ENCODE data around the gene GALNT1.
A peak's percentile ranks its signal among the peaks of the same experiment; 100 is the strongest.
"Not testable (repeated sequence)": the region's sequence is repeated elsewhere in the genome, so short reads cannot be mapped to it uniquely, and the experiment has no call there.

The GALNT1 gene

DNA sequence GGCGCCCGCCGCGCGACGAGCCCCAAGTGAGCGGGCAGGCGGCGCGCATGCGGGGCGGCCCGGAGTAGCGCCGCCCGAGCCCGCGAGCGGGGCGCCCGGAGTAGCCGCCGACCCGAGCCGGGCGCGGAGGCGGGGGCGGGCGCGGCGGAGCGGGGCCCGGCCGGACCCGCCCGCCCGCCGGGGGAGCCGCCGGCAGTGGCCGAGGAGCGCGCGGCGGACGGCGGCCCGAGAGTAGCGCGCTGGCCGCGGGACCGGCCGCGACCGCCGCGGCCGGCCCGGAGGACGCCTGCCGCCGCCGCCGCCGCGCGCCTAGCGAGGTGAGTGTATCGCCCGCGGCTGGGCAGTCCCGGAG, at the start of gene GALNT1:
GALNT1 (plus strand) TSS at position 195 of the 352 bp plus-strand sequence. CDS start 72,923 bp downstream, outside the sequence.
- no peak for DNase-seq

DNA sequence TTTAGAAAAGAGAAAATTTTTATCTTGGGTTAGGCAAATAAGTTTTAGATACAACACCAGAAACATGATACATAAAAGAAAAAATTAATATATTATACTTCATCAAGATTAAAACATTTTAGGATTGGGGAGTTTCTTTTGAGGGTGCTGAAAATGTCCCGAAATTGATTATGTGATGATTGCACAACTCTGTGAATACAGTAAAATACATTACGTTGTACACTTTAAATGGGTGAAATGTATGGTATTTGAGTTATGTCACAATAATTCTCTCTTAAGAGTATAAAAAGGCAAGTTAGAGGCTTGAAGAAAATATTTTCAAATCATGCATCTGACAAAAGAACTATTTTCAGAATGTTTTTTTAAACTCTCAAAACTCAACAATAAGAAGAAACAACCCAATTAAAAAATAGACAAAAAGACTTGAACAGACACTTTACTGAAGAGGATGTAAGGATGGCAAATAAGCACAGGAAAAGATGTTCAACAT, 47.6 kb upstream of the GALNT1 start:
- no peak for DNase-seq

DNA sequence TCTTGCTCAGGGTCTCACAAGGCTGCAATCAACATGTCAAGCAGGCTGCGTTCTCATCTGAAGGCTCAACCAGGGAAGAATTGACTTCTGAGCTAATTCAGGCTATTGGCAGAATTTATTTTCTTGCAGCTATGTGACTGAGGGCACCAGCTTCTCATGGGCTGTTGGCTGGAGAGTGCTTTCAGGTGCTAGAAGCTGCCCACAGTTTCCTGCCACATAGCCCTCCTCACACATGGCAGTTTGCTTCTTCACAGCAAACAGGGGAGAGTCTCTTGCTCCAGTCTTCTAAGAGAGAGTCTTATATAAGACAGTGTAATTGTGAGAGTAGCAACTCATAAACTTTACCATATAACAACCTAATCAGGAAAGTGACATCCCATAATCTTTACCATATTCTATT, 46.2 kb upstream of the GALNT1 start:
- DNase-seq = no peak

DNA sequence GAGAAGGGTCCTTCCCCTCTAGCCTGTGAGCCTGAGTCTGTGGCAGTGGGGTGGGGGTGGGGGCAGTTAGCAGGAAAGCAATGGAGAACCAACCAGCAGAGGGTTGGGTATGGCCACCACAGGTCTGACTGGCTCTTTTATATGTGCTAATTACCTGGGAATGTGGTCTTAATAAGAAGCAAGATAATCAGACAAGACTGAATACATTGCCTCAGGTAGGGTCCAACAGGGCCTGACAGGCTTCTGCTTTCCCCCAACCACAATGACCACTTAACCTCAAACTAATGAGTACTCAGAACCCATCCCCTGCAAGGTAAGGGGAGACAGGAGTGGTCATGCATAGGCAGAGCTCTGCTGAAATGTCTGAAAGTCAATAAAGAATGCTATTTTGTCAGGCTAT, 39.2 kb upstream of the GALNT1 start:
- no peak for DNase-seq

DNA sequence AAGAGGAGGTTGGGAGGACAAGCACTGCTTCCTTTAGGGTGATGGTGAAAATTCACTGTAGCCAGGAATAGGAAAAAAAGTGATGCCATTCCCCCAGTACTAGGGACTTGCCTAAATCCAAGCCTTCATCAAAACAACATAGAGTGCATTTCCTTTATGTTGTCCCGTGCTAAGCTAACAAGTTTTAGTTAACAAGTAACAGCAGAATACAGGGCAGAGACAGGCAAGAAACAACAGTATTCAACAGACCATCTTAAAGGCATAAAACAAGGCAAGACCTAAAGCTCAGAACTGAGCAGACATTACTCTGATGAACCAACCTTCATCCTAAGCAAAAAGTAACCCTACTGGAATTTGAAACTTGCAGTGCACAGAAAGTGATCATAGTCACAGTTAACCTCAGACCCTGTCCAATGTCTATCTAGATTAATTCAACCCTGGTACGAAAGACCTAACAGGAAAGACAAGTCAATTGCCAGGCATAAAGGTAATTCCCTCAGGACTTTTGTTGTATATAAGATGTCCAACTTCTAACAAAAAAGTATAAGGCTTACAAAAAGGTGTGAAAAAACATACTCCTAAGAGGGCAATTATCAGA, 34.4 kb upstream of the GALNT1 start:
- no peak for DNase-seq

DNA sequence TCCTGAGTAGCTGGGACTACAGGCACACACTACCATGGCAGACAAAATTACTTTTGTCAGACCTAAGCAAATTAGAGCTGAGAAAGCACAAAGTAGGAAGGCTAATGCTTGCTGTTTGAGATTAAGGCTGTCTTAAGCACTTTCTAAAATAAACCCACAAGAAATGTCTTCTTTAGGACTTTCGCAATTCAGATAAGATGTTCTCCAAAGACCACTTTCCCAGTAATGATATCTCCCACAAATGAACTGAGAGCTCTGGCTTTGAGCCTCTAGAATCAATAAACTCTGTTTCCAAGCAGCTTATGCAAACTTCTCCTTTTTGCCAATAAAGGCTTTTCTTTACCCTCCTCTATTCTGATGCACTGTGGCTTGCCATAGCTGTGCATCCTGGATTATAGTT, 32.0 kb upstream of the GALNT1 start:
- no peak for DNase-seq

DNA sequence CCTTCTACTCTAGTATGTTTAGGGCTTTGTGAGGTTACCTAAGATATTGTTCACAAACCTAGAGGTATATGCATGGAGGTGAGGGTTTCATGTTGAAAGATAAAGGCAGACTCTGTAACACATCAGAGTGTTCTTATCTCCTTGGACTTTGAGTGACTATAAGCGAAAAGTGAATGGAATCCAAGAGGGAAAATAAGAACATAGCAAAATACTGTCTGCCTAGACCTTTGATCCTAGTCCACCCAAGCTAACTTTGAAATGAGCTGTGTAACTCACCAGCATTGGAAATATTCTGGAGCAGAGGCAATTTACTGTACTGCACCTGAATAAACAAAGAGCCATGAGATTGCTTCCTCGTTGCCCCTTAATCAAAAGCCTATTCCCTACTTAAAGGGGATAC, 28.2 kb upstream of the GALNT1 start:
- DNase-seq = no peak

DNA sequence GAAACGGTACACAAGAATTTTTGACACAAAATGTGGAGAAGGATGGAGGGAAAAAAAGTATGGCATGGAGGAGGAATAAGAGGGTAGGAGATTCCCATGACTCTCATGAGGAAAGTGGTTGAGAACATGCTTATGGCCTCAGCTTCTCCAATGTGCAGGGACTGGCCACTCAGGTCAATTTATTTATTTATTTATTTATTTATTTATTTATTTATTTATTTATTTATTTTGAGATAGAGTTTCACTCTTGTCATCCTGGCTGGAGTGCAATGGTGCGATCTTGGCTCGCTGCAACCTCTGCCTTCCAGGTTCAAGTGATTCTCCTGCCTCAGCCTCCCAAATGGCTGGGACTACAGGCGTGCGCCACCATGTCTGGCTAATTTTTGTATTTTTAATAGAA, 26.0 kb upstream of the GALNT1 start:
- not testable (repeated sequence) for DNase-seq

DNA sequence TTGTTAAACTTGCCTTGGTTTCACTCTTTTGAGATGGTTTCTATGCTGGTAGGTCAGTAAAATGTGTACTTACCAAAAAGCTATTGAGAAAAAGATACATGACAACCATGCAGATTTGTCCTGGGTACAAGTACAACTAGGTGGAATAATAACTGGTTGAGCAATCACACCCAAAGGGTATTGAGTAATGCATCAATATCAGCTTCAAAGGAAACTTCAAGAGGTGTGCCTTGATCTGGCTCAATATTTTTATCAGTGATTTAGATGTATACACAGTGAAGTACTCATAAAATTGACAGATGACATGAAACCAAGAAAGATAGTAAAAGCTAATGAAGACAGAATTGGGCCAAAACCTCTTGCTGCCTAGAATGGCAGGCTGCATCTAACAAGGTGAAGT, 21.7 kb upstream of the GALNT1 start:
- DNase-seq = no peak

DNA sequence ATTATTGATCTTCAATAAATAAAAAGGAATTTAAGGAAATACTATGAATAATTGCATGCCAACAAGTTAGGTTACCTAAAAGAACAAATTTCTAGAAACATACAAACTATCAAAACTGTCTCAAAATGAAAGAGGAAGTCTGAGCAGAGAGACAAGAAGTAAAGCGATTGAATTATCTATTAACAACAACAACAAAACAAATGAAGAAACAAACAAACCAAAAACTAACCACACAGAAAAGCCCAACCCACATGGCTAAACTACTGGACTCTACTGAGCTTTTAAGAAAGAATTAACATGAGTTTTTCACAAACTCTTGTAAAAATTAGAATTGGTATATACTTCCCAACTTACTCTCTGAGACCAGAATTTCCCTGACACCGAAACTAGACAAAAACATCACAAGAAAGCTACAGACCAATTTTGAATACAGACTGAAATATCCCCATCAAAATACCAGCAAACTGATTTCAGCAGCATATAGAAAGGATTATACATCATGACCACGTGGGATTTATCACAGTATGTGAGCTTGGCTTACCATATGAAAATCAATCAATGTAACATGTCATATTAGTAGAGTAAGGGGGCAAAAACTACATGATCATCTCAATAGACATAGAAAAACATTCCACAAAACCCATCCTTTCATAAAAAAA, 16.6 kb upstream of the GALNT1 start:
- DNase-seq = no peak

DNA sequence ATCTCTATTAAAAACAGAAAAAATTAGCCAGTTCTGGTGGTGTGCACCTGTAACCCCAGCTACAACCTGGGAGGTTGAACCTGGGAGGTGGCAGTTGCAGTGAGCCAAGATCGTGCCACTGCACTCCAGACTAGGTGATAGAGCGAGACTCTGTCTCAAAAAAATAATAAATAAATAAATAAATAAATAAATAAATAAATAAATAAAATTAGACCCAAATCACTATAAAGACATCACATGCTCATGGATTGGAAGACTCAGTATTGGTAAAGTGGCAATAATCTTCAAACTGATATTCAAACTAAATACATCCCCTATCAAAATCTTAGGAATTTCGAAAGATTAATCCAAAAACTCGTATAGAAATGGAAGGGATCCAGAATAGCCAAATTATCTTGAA, 15.5 kb upstream of the GALNT1 start:
- no peak for DNase-seq

DNA sequence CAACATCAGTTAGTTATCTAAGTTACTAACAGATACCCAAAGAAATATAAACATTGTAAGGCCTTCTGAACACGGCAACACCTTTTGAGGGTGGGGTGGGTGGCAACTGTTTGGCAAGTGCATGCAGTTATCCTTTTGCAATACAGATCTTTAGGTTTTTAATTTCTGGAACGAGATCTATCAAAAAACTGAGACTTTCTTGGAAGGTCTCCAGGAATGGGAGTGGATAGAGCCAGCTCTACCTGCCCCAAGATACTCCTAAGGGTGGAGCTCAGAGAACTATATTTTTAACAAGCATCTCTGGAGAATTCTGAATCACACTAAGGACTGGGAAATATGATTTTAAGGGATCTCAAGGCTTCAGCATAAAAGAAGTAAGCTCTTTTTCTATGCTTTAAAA, 11.4 kb upstream of the GALNT1 start:
- DNase-seq = no peak

DNA sequence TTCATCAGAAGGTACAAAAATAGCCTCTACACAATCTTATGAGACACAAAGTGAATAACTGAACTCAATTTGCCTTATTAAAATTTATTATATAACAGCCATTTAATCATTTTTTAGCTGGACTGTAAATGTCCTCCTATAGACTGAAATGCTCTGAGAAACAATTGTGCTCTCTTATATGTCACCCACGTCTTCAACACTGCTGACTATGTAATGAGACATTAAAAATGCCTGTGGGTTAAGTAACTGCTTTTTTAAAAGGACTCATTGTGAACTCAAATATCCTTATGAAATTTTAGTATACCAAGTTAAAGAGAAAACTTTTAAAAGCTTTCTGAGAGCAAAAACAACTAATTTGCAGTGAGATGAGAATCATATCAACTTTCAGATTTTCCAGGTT, 10.4 kb upstream of the GALNT1 start:
- DNase-seq = no peak

DNA sequence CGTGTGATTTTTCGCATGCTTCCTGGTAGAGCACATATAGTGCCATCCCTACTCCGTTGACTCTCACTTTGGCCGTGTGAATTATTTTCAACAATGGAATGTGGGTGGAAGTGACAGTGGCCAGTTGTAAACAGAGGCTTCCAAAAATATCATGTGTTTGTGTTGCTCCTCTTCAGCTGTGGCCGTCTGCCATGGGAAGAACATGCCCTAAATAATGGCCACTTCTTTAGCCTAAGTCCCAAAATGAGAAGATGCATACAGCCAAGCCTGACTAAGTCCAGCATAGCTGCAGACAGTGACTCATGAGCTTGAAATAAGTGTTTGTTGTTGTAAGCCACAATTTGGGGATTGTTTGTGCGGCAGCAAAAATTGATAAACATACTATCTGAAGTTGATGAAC, 8.9 kb upstream of the GALNT1 start:
- DNase-seq = no peak

DNA sequence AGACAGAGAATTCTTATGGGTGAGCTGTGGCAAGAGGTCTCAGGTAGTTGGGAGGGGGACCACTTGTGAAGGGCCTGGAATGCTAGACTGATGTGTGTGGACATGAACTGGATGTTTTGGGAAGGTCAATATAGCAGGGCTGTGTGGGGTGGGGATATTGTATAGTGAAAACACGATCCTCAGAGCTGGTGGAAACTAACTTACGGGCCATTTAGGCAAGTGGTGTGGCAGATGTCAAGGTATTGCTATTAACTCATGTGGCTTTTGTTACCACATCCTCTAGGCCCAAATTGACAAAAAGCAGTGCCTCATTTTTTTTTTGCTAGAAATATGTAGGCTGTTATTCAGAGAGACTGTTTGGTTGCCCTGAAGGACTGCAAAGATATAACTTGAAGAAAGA, 8.0 kb upstream of the GALNT1 start:
- no peak for DNase-seq

DNA sequence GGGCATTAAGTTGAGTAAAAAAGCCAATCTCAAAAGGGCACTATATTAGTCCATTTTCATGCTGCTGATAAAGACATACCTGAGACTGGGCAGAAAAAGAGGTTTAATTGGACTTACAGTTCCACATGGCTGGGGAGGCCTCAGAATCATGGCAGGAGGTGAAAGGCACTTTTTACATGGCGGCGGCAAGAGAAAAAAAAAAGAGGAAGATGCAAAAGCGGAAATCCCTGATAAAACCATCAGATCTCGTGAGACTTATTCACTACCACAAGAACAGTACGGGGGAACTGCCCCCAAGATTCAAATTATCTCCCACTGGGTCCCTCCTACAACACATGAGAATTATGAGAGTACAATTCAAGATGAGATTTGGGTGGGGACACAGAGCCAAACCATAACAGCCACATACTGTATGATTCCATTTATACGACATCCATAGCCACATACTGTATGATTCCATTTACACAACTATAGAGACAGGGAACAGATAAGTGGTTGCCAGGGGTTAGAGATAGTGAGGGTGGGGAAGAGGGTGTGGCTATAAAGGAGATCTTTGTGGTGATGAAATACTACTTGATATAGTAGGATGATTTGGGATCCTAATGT, 5.2 kb upstream of the GALNT1 start:
- not testable (repeated sequence) for DNase-seq

DNA sequence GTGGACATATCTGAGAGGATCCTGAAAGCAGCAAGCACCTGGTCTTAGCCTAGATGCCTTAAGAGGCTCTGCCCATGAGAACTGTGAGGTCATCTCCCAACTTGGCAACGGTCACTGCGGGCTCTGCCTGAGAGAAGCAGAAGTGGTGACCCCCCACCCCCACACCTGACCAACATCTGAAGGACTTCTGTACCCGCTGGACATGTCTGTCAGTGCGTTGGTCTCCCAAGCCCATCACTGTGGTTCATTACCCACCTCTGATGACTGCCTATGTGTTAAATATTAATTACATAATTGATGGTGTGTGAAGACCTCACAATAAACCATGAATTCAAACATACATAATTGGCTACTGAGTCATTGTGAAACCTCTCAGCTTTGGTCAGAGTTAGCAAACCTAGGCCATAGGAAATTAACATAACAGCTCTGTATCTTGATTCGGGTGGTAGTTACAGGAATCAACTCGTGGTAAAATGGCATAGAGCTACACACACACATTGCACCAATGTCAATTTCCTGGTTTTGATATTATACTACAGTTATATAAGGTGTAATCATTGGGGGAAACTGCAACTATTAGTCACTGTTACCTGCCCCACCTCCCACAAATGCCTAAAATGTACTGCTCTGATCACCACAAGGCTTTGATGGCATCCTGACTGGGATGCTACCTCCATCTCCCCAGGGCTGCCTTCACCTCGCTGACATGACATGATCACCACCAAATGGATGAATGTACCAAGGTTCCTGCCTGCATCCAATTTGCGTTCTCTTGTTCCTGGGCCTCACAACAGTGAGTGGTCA, 4.3 kb upstream of the GALNT1 start:
- DNase-seq = peak; percentile 96

DNA sequence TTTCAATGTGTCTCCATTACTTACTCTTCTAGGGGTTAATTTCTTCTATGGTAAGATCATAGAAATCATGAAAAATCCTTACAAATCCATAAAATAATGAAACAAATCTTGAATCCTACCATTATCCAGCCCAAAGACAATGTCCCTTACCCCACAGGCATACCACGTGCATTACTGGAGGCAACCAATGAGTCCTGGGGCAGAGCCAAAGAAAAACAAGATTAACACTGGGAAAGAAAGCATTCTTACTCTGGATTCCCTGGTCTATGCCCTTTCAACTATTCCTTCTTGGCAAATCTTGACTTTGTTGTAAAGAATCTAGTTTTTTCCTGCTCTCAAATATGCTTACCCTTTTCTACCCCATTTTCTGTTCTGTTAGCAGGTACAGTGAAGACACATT, 3.1 kb upstream of the GALNT1 start:
- DNase-seq = no peak

DNA sequence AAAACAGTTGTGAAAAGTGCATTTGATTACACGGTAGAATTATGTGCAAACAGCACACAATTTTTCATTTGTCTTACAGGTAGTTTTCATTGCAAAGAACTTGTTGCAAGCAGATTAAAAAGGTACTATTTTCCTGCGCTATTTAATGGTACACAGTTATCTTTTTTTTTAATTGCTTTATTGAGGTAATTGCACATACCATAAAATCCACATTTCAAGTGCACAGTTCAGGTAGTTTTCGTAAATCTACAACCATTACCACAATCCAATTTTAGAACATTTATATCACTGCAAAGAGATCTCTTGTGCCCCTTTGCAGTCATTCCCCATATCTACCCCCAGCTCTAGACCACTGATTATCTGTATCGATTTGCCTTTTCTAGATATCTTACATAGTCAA, 2.6 kb upstream of the GALNT1 start:
- no peak for DNase-seq

DNA sequence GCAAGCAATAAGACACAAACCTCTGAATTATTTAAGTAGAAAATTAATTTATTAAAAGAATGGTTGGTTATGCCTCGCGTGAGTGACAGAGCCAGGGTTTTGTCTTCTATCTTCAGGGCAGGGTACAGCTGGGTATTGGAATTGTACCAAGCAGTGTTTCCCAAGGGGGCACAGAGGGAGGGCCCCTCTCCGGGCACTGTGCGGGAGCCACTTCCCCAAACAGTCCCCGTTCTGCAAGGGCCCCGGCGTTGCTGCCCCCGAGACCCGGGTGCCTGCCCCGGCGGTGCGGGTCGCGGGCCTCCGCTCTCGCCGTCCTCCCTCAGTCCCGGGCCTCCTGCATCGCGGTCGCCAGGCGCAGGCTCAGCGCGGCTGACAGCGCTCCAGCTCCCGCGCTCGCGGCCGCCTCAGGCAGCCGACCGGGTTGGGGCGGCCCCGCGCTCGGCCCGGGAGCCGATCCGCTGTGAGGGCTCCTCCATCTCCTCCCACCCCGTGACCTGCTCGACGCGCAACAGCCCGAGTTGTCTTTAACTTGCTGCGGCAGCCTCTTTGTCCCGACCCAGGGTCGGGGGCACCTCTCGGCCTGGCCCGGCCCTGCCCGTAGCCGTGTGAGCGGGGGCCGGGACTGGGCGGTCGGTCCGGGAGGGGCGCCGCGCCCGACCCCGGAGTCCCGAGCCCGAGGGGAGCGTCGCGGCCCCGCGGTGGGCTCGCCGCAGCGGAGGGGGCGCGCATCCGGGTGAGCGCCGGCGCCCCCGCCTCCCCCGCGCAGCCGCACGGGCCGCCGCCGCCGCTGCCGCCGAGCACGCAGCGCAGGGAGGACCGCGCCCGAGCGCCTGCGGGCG, 620 bp upstream of the GALNT1 start:
- no peak for DNase-seq

DNA sequence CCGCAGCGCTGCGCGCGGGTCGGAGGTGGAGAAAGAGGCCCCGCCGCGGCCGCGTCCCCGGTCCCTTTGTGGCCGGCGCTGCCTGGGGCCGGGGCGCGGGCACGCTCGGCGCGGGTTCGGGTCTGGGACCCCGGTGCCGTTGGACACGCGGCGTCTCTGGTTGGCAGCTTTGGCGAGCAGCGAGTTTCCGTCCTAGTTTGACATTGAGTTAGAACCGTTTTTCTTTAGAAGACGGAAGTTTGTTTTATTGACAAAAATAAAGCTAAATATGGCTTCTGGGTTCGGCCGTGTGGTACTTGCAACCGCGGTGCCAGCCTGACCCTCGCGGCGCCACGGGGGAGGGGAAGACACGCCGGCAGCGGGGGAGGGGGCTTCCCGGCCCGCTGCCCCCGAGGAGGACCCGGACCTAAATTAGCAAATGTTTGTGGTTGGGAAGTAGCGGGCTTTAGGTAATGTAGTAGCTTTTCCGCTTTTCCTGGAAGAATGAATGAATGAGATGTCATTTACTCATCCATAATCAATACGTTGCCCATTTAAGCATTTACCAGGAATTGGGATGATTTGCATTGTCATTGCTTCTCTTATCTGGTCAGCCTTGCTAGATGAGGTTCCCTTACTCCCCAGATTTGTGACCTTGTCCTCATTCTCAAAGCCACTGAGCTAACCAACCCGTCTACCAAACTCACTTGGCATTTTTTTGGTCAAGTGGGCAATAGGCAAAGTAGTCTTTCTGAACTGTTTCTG, 530 bp downstream of the GALNT1 start:
- DNase-seq = no peak
